Colonic mucosa (tissue), 4 donors: Measurements from ENCODE around the gene DEGS2. TPM values are rescaled to one million over a fixed set of nuclear protein-coding genes. Genes with fewer than 3 reads are reported as not detected.
"Not testable (repeated sequence)": the region's sequence is repeated elsewhere in the genome, so short reads cannot be mapped to it uniquely, and the experiment has no call there.

ENCODE experiments used
- DNase-seq: peaks from one replicate; pipeline ENCODE4 v3.0.0-alpha.2; 2020
- H3K27ac ChIP-seq: fragments of 200-600 bp; one replicate; pipeline ENCODE4 v1.8.0; 2021
- H3K27me3 ChIP-seq: fragments of 200-600 bp; one replicate; pipeline ENCODE4 v1.8.0; 2021
- H3K36me3 ChIP-seq: fragments of 200-600 bp; one replicate; pipeline ENCODE4 v1.8.0; 2021
- H3K4me1 ChIP-seq: fragments of 200-600 bp; one replicate; pipeline ENCODE4 v1.8.0; 2021; ENCODE audit warnings: mild to moderate bottlenecking
- H3K4me3 ChIP-seq: fragments of 200-600 bp; one replicate; pipeline ENCODE4 v1.8.0; 2021
- H3K9ac ChIP-seq, 2 donors: one replicate each; pipeline ENCODE4 v1.7.0; 2013; ENCODE audit warnings: control low read depth in 2 of 2, low read depth in 2 of 2, low read length in 2 of 2
- H3K9me3 ChIP-seq: fragments of 200-600 bp; one replicate; pipeline ENCODE4 v1.8.0; 2021
- CTCF ChIP-seq: fragments of 200-600 bp; IDR thresholded peaks from one replicate; pipeline ENCODE4 v1.8.0; 2022; ENCODE audit warnings: antibody characterized with exemption, mild to moderate bottlenecking
- intact Hi-C: fragments of 100-400 bp; cut with DNase I; formaldehyde crosslinking; loops from one replicate; pipeline ENCODE4 v1.14.1; 2022
- total RNA-seq, 2 donors: library from RNA; stranded (reverse); fragmentation: NEBNext Ultra II Directional in 1 of 2; extraction: Animal tissue kit (Norgen Biotek cat#: 25700) in 1 of 2; gene quantifications; one replicate each; pipeline ENCODE4 v1.2.1, GENCODE V29; 2021
- donor health status: healthy.
- donor health status: DM: no; HTN: no; CAD: no.
- donor health status: DM: no; HTN: no; CAD: no.

The DEGS2 gene
- 10 to 100 TPM; 37.0 to 54.3 TPM for total RNA-seq

GRCh38 chr14:100159094-100159864 lies at the start of gene DEGS2:
Gene DEGS2, minus strand, starts transcription at chr14:100159645. Its CDS starts 58 bp downstream, at chr14:100159587.
- peak; percentile 79 for DNase-seq
- H3K27ac ChIP-seq: peak within 1 kb of the TSS; percentile 67
- no peaks in the 10 kb centered on the region for H3K9me3 ChIP-seq
- H3K4me1 ChIP-seq: peaks cover 5% of the 10 kb centered on the region
- TF ChIP-seq CTCF: no peak
- no peaks in the 10 kb centered on the region for H3K36me3 ChIP-seq
- intact Hi-C loops: no loop called here
- H3K4me3 ChIP-seq: peak within 1 kb of the TSS; percentile 60
- H3K27me3 ChIP-seq: peaks cover 14% of the 10 kb centered on the region
- H3K9ac ChIP-seq: peak within 1 kb of the TSS; percentile 71 to 81

GRCh38 chr14:100208136-100208535 lies 48.7 kb upstream of the DEGS2 start:
- H3K9ac ChIP-seq, H3K36me3 ChIP-seq, H3K4me1 ChIP-seq, DNase-seq, H3K4me3 ChIP-seq, H3K27me3 ChIP-seq, intact Hi-C loops, H3K9me3 ChIP-seq, H3K27ac ChIP-seq: not testable (repeated sequence)

GRCh38 chr14:100207588-100207987 lies 48.1 kb upstream of the DEGS2 start:
- H3K27ac ChIP-seq, intact Hi-C loops, DNase-seq, H3K9ac ChIP-seq, H3K4me1 ChIP-seq, H3K9me3 ChIP-seq, H3K36me3 ChIP-seq, H3K4me3 ChIP-seq, H3K27me3 ChIP-seq: not testable (repeated sequence)

- DNase-seq, H3K27ac ChIP-seq, H3K9ac ChIP-seq, H3K4me3 ChIP-seq, H3K9me3 ChIP-seq, intact Hi-C loops, H3K4me1 ChIP-seq, H3K36me3 ChIP-seq, H3K27me3 ChIP-seq: not testable (repeated sequence)
Observed at GRCh38 chr14:100204835-100205167, 45.4 kb upstream of the DEGS2 start.

- no peaks in the 10 kb centered on the region for H3K4me1 ChIP-seq
- no peaks in the 10 kb centered on the region for H3K9me3 ChIP-seq
- intact Hi-C loops: no loop called here
- H3K27me3 ChIP-seq: no peaks in the 10 kb centered on the region
- no peak for TF ChIP-seq CTCF
- no peak overlapping the region for H3K9ac ChIP-seq
- H3K36me3 ChIP-seq: no peaks in the 10 kb centered on the region
- DNase-seq: no peak
- no peak overlapping the region for H3K27ac ChIP-seq
- H3K4me3 ChIP-seq: no peak overlapping the region
Observed at GRCh38 chr14:100203962-100204834, 44.8 kb upstream of the DEGS2 start.

GRCh38 chr14:100203146-100203545 lies 43.7 kb upstream of the DEGS2 start:
- H3K27ac ChIP-seq: no peak overlapping the region
- no peaks in the 10 kb centered on the region for H3K27me3 ChIP-seq
- TF ChIP-seq CTCF: no peak
- no peak for DNase-seq
- no peaks in the 10 kb centered on the region for H3K9me3 ChIP-seq
- H3K4me3 ChIP-seq: no peak overlapping the region
- no peaks in the 10 kb centered on the region for H3K4me1 ChIP-seq
- intact Hi-C loops: no loop called here
- H3K9ac ChIP-seq: no peak overlapping the region
- no peaks in the 10 kb centered on the region for H3K36me3 ChIP-seq

GRCh38 chr14:100202712-100203111 lies 43.3 kb upstream of the DEGS2 start:
- no peak overlapping the region for H3K27ac ChIP-seq
- no peaks in the 10 kb centered on the region for H3K27me3 ChIP-seq
- intact Hi-C loops: no loop called here

More at GRCh38 chr14:100202712-100203111, 43.3 kb upstream of the DEGS2 start:
- H3K36me3 ChIP-seq: no peaks in the 10 kb centered on the region
- TF ChIP-seq CTCF: no peak
- H3K4me1 ChIP-seq: no peaks in the 10 kb centered on the region
- DNase-seq: no peak
- H3K4me3 ChIP-seq: no peak overlapping the region
- no peaks in the 10 kb centered on the region for H3K9me3 ChIP-seq
- no peak overlapping the region for H3K9ac ChIP-seq
